AG04449 (cell line): ENCODE measurements around the gene VWA5B1.

Source experiments
- CTCF ChIA-PET: fragments of 350-600 bp; formaldehyde crosslinking; extraction: SDS; loops from one replicate; lab custom pipeline; 2021; ENCODE audit warnings: antibody characterized with exemption; lab: Yijun Ruan, JAX
- POLR2A ChIA-PET: fragments of 400-600, 350-600 bp; formaldehyde crosslinking; extraction: SDS; loops from one replicate; lab custom pipeline; 2020; ENCODE audit warnings: antibody characterized with exemption, inconsistent platforms; lab: Yijun Ruan, JAX
- DNase-seq: peaks from one replicate; pipeline ENCODE4 v3.0.0-alpha.2; 2010; ENCODE audit warnings: low read depth, low spot score
- H3K4me3 ChIP-seq: 2 replicates; pipeline ENCODE4 v1.5.1; 2011; ENCODE audit warnings: low read depth, mild to moderate bottlenecking, control low read depth, low read length
- CTCF ChIP-seq: IDR thresholded peaks from one replicate; pipeline ENCODE4 v1.5.1; 2011; ENCODE audit warnings: mild to moderate bottlenecking, moderate library complexity, low read length, control low read depth, inconsistent platforms; ENCODE audit not compliant: insufficient read depth; ENCODE audit errors: missing control alignments

The VWA5B1 gene

DNA sequence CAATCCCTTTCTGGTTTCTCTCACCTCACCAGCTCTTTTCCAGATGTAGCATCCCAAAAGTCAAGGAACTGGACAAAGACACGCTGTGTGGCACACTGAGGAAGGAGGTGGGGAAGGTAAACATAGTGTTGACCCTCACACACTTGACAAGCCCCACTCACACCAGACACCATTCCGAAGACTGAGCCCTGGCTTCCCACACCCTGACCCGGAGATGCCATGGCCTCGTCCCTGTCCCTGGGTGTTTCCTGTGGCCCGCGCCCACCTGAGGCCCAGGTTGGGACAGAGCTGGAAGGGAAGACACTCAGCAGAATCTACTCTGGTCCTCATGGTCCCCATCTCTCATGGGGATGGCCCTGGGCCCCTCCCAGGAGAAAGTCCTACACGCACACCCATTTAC is 16.4 kb downstream of the VWA5B1 start:
- no peak for DNase-seq
- CTCF ChIA-PET = no interaction called here
- H3K4me3 ChIP-seq = no peak overlapping the region
- POLR2A ChIA-PET = no interaction called here
- TF ChIP-seq CTCF = no peak

- CTCF ChIA-PET = no interaction called here
- TF ChIP-seq CTCF = no peak
- POLR2A ChIA-PET = no interaction called here
These were observed 17.9 kb downstream of the VWA5B1 start for GRCh38 chr1:20308569-20308968.

GRCh38 chr1:20311289-20311688 is 20.6 kb downstream of the VWA5B1 start:
- no peak overlapping the region for H3K4me3 ChIP-seq
- POLR2A ChIA-PET = no interaction called here
- no peak for TF ChIP-seq CTCF
- CTCF ChIA-PET = no interaction called here
- DNase-seq = no peak

More at GRCh38 chr1:20308569-20308968, 17.9 kb downstream of the VWA5B1 start:
- DNase-seq = no peak
- H3K4me3 ChIP-seq = no peak overlapping the region

DNA sequence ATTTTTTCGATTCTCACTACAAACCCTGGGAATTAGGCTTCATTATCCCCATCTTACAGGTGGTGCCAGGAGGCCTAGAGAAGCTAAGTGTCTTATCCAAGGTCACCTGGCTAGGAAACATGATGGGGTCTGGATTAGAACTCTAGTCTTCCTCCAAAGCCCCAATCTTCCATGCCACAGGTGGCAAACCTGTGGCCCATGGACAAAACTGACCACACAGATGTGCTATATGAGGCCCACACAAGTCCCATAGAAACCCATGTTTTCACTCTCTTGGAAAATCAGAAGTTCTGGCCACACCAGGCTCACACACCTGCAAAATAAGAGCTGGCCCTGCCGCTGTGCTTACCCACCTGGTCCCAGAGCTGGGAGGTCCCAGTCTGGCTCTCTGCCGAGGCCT is 21.6 kb downstream of the VWA5B1 start:
- CTCF ChIA-PET = interaction anchor here (1.1 kb wide), 1 partner anchor 8 kb away, joined by 3 read pairs; no protein-coding TSS in a partner anchor
- DNase-seq = no peak
- POLR2A ChIA-PET = no interaction called here

DNA sequence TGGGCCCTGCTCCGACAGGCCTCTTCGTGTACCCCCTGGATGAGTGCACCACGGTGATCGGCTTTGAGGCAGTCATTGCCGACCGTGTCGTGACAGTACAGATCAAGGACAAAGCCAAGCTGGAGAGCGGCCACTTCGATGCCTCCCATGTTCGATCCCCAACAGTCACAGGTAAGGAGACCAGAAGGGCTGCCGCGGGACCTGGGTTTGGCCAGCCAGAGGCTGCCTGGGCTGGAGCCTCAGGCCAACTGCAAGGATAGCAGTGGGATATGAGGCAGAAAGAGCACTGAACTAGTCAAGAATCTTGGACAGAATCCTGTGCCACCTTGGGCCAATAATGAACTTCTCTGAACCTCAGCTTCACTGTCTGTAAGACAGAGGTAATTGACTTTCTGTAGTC is 22.1 kb downstream of the VWA5B1 start:
- CTCF ChIA-PET = interaction anchor here (1.1 kb wide), 1 partner anchor 8 kb away, joined by 3 read pairs; no protein-coding TSS in a partner anchor
- no peak for TF ChIP-seq CTCF
- DNase-seq = no peak
- POLR2A ChIA-PET = no interaction called here
- no peak overlapping the region for H3K4me3 ChIP-seq

More for the DNA sequence above, 21.6 kb downstream of the VWA5B1 start:
- H3K4me3 ChIP-seq = no peak overlapping the region
- no peak for TF ChIP-seq CTCF

GRCh38 chr1:20317471-20317870 is 26.8 kb downstream of the VWA5B1 start:
- POLR2A ChIA-PET = no interaction called here
- no peak for TF ChIP-seq CTCF
- no peak overlapping the region for H3K4me3 ChIP-seq
- DNase-seq = no peak
- CTCF ChIA-PET = no interaction called here
